HG03175 (cell line): ENCODE data around the gene SNCAIP.
"Not testable (repeated sequence)": the region's sequence is repeated elsewhere in the genome, so short reads cannot be mapped to it uniquely, and the experiment has no call there.

Experiments
- ATAC-seq: cut with Tn5 transposase; IDR thresholded peaks from one replicate; pipeline ENCODE4 v1.9.1; 2021; ENCODE audit warnings: mild to moderate bottlenecking, moderate library complexity; ENCODE audit not compliant: unreplicated experiment

SNCAIP gene

DNA sequence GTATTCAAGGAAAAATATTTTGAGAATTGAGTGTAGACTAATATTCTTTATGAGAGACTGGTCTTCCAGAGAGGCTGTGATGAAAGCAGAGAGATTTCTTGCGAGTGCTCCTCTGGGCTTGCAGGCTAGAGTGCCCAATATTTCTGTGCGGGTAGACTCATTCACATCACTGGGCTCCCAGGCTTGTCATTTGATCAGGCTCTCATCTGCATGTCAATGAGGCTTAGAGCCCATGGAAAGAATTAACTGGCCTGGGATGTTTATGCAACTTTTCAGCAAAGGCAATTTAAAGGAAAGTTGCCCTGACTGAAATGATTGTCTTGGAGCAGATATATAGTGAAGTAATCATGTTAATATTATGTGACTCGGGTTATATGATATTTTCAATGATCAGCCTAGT, 42.3 kb downstream of the SNCAIP start:
- ATAC-seq: no peak

DNA sequence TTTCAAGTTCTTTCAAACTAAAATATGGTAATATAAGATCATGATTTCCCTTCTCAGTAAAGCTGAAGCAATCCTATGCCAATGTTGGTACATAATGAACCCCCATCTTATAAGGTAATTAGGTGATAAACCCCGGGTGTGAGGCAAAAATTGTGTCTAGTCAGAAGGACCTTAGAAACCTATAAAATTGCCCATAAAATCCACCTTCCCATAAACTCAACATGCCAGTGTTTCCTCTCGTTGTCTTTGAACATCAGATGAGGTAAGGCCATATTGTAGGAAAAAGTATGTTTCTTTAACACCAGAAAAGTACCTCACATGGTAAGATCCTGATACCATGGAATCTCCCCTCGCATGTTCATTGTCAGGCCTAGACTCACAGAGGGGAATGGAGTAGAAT, 43.3 kb downstream of the SNCAIP start:
- ATAC-seq: no peak

DNA sequence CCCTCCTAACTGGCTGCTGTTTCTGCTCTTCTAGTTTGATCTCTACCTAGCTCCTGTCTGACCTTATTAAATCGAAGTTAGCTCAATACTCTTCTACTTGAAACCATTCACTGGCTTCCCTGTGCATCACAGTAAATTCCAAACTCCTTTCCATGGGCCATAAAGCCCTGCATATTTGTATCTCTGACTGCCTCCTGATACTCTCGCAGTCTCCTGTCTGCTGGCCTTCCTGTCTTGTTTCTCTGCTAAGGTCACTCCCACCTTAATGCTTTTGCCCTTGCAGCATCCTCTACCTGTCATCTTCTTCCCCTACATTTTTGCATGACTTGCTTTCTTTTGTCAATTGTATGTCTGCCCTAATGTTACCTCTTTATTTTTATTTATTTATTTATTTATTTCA, 44.8 kb downstream of the SNCAIP start:
- no peak for ATAC-seq

DNA sequence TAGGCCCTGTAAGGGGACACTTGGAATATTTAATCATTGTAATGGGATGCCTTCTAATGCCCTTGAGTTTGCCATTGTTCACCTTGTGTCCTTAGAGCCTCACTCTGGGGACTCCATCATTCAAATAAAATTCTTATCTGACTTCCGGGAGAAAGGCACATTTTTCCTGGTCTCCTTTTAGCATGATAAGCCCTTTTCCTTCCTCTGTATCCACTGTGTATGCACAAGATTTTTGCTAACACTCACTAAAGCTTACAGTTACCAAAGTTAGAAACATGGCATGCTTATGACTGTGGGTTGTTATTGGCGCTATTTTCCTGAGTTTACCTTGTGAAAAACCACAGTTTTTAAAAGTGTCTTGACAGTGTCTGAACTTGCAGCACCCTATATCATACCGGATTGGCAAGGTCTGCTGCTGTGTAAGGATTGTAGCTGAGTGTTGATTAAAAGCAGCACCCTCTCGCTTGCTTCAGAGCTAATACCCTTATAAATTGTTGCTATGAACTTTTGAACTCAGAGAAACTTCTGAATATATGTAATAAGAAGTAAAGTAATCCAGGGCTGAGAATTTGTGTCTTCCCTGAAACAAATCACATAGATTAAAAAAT, 46.4 kb downstream of the SNCAIP start:
- no peak for ATAC-seq

DNA sequence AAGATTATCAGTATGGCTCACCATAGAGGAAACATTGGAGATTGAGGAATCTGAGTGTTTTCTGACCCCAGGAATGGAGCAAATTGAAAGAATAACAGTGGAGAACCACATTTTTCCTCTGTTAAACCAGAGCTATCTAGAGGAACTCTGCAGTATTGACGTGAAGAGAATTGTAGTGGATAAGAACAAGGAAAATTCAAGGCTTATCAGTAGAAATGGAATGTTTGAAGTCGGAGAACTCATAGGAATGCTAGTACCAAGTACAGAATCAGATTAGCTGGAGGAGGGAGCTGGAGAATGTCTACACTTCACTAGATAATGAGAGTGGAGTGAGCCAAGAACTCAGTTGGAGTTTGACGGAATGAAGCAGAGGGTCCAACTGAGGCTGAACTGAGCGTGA, 50.3 kb downstream of the SNCAIP start:
- ATAC-seq: no peak

DNA sequence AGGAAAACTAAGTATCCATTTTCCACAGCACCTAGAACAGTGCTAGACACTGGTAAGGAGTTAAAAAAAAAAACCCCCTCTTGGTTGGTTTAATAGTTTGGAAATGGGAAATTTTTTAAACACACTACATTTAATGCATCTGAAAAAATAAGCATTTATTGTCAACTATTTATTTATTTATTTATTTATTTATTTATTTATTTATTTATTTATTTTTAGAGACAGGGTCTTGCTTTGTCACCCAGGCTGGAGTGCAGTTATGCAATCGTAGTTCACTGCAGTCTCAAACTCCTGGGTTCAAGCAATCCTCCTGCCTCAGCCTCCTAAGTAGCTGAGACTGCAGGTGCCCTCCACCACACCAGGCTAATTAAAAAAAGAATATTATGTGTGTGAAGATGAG, 51.6 kb downstream of the SNCAIP start:
- no peak for ATAC-seq

DNA sequence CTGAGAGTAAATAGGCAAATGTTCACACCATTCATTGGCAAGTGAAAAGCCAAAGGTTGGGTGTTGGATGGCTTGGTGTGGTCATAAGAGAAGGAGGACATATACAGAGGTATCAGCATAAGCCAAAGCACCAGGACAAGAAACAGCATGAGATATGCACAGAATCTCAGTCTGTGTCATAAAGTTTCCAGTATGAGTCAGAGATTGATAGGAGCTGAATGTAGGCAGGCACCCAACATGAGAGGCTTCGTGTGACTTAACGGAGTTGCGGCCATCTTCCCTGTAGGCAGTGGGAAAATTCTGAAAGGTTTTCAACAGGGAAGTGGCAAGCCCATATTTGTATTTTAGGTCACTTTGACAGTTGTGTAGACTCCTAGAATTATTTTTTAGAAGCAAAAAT, 54.5 kb downstream of the SNCAIP start:
- ATAC-seq: no peak

DNA sequence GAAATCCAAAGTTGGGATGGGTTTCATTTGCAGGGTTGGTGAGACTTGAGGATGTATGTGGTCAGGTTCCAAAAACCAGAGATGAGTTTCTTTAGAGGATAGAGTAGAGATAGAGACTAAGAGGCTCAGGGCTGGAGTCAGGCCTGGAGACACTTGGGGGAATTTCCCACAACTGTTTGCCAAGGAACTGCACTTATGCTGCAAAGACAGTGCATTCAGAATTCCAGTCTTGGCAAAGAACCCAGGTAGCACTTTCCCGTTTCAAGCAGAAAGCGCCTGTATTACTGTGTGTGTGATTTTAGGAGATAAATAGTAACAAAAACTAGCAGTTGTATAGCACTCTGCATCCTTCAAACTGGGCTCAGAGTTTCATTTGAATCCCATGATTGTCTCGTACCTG, 55.4 kb downstream of the SNCAIP start:
- ATAC-seq: no peak

DNA sequence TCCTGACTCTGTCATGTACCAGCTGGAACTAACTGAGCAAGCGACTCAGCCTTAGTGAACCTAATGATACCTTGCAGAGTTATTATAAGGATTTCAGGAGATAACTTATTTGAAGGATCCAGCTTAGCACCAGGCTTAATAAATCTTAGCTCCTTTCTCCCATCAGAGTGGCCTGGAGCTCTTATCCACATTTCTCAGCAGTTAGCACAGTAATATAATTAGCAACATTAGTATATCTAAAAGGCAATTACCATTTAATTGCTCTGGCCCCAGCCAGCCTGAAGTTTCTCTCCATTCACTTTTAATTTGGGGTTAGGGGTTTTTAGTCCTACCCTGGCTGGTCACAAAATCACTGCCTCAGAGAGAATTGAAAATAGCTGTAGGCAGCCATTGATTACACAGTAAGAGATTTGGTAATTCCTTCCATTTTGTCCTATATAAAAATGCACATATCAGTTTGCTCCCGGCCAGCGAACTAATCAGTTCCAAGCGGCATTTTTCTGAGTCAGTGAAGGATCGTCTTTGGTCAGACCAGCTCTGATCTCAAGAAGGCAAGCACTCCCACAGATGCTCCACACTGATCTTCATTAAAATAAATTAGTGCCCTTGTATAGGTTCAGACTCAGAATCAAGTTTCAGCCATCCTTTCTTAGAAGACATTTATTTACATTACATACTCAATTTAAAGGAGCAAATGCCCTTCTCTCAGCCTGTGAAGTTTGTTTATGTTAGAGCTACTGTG, 56.6 kb downstream of the SNCAIP start:
- no peak for ATAC-seq

DNA sequence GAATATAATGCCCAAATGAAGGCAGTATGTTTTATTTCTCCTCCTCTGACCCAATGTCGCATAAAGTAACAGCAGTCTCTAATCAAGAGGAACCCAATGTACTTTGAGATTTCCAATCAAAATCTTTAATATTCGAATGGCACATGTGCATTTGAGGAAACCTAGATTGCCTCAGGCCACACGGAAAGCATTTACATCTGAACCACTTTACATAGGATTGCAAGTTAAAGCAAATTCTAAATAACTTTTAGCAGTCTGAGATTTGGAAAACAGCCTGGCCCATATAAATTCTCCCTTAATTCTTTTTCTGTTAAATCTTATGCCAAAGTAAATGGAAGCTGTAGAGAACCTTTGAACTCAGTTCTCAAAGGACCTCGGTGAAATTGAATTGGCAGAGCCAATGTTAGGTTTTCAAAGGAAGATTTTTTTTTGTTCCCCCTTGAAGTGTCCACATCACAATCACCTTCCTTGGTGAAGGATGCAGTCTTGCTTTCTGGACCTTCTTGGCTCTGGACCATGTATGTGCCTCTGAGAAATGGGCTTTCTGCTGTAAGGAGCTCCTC, 57.3 kb downstream of the SNCAIP start:
- no peak for ATAC-seq

DNA sequence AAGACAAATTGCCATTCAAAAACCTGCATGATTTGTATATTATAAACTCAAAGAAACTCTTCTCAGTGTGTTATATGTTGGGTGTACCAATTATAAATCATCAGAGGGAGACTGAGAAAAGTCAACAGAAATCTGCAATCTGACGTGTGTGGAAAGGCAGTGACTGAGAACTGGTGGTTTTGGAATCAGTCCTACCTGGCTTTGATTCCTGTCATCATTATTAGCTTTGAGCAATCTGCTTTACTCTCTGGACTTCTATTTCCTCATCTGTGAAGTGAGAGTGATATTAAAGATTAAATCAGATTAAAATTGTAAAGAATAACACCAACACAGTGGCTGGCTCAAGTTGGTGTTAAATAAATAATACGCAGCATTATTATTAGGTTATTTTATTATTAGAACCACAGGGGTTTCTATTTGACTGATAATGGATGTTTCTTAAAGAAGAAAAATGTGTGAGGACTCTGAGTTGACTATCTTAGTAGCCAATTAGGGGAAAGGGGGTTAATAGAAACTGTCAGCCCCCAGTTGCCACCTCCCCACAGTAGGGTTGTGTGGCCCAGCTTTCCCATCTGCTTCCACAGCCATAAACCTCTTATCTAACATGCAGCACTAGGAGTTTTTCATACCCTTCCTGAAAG, 59.6 kb downstream of the SNCAIP start:
- no peak for ATAC-seq

DNA sequence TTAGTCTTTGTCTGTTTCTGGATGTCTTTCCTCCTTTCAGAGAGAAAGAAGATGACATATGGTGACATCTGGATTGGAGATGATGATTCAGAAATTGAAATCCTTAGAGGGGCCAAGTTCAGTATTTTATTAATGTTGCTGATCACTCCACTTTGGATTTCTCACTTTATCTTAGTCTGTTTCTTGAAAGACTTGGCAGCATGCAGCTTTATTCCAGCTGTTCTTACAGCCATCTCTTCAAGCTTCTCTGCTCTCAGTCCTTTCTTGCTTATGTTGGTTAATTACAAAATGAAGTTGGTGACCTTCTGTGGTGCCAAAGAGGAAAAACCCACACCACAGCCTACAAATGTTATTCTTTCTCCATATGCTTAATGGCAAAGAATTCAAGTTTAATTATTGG, 62.1 kb downstream of the SNCAIP start:
- ATAC-seq: no peak

DNA sequence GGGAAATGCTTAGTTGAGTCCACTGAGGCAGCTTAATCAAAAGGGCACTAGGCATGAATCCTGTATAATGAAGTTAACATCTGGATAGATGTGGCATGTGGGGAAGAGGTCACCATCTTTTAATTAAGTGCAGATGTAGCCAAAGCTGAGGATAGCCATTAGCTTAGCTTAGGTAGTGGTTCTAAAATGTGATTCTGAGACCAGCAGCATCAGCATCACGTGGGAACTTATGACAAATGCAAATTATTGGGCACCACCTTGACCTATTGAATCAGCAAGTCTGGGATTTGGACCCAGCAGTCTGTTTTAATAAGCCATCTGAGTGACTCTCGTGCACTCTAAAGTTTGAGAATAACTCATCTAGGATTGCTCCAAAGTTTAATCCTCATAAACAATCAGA, 63.8 kb downstream of the SNCAIP start:
- no peak for ATAC-seq

DNA sequence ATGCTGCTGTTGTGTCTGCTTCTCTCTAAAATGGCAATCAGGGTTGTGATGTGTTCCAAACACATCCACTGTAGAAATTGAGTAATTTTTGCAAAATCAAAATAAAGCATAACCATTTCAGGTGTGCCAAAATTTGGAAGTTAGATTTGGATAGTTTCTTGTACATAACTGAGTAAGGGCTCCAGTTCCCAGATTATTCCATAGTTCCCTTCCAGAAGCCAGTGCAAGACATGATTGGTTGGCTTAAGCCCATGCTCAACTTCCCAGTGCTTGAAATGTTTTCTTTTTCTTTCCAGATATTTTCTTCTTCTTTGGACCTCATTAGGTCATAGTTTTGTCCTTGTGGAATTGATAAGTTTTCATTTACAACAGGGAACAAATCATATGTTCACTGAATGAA, 64.2 kb downstream of the SNCAIP start:
- ATAC-seq: no peak

DNA sequence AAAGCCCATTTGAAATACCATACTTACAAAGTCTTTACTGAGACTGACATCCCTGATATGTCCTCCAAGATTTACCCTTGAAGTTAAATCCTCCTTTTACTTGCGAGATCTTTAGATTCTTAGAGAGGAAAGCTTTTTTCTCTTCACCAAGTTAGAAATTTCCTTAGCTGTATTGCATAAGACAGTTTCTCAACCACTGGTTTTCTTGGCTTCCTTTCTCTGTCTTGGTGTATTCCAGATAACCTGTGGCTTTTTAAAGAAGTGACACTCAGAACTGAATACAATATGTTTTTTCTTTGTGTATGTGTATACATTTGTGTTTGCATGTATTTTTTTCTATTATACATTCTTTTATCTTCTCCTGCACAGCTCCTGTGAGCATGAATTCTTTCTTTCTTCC, 65.0 kb downstream of the SNCAIP start:
- ATAC-seq: no peak

DNA sequence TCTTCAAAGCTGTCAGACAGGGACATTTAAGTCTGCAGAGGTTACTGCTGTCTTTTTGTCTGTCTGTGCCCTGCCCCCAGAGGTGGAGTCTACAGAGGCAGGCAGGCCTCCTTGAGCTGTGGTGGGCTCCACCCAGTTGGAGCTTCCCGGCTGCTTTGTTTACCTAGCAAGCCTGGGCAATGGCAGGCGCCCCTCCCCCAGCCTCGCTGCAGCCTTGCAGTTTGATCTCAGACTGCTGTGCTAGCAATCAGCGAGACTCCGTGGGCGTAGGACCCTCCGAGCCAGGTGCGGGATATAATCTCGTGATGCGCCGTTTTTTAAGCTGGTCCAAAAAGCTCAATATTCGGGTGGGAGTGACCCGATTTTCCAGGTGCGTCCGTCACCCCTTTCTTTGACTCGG, 70.9 kb downstream of the SNCAIP start:
- ATAC-seq: not testable (repeated sequence)

DNA sequence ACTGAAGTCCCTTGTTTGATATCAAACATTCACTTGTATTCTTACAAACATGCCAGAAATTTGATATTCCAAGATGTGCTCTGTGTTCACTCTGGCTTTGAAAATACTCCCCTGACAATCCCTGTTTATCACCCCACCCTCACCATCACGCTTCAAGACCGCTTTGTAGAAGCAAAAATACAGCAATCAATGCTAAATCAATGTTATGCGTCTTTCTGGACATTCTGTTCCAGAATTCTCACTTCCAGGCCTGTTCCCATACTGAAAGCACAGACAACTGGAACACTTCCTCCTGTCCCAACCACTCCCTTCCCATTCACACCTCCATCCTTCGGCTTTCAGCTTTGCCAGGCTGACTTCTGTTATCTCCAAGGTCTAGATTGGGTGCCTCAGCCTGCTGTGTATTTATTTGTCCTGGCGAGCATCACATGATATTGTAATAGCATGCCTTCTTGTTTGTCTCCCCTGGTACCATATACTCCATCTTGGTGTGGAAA, 72.8 kb downstream of the SNCAIP start:
- ATAC-seq: no peak

DNA sequence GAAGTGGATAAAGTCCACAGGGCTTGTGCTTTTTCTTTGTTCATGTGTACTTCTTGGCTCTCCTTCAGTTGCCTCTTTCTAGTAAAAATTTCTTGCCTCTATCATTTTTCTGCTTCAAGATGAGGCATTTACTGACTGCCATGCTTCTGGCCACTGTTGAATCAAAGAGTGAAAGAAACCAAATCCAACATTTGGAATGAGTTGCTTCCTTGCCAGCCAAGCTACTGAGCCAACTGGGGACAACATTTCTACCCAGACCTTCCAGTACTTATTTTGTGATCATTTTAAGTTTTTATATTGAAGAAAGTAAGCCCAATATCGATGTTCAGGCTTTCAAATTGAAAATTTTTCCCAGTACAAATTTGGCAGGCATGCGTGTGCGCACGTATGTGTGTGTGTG, 73.2 kb downstream of the SNCAIP start:
- ATAC-seq: no peak

DNA sequence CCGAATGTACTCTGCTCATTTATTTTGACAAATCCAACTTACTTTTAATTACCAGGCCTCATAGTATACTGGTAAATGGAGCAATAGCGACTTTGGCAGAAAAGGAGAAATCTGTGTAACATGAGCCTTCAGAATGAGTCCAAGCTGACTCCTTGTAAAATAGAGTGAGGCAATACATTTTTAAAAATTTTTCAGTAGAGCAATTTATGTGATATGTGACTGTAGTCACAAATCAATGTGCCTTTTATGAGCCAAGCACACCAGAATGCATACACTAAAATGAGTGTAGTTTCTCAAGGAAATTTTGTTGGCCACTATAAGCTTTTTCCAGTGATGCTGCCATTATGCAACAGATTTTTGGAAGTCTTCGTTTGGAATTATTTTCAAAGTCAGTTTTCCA, 73.8 kb downstream of the SNCAIP start:
- ATAC-seq: no peak

DNA sequence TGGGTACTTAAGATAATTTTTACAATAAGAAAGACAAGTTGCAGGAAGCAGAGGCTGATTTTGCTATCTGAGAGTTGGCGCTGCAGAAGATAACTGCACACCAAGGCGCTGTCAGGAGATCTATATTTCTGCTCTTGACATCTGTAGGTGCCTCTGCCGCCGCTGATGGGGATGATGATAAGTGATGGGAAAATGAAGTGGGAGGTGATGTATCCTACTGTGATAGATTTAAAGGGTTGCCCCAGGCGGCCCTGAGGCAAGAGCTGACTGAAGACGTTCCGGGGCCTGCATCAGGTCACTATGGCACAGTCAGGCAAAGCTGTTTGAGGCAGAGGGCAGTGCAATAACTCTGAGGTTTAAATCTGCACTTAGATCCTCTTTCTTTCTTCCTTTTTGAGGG, 78.1 kb downstream of the SNCAIP start:
- ATAC-seq: no peak

DNA sequence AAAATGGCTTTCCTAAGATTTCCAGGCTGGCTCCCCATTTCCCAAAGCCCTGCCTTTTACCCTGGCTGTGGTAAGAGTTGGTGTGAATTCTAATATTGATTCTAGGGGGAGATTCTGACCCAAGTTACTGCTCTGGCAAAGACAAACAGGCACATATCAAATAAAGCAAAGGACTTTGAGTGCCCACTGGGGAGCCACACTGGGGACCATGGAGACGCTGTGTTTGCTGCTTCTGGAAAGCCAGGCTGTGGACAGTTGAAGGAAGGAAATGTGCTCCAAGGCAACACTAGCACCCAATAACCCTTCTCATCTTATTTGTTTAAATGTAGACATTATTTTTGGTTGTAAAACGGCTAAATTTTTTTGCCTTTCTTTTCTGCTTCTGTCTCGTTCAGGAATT, 78.7 kb downstream of the SNCAIP start:
- ATAC-seq: no peak

DNA sequence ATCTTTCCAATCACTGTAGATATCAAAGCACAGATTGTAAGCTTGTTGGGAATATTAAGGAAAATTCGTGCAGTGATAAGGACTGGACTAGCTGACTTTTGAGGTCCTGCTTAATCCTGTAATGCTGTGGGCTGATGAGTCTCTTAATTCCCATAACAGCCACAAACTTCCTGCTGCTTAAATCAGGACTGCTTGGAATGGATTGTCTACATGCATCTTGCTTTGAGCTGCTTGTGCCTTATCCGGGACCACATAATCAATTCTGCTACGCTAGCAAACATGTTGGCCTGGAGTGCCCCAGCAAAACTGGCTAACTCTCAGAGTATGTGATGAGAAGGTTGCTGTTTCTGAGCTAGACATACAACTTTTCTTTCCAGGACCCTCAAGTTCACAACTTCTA, 79.6 kb downstream of the SNCAIP start:
- ATAC-seq: no peak
